Tibial nerve (tissue), 4 donors: Measurements from ENCODE around the gene CYB5R2. TPM values are rescaled to one million over a fixed set of nuclear protein-coding genes. Genes with fewer than 3 reads are reported as not detected.
A peak's percentile ranks its signal among the peaks of the same experiment; 100 is the strongest.

Experiments
- DNase-seq, 2 donors: peaks; one replicate each; pipeline ENCODE4 v3.0.0-alpha.2; 2019; ENCODE audit warnings: low spot score in 2 of 2
- H3K27ac ChIP-seq, 4 donors: fragments of 200-600 bp; sonication (generic) in 3 of 4; one replicate each; pipeline ENCODE4 v1.5.1; 2017 to 2019; ENCODE audit warnings: mild to moderate bottlenecking in 1 of 4
- H3K27me3 ChIP-seq, 2 donors: fragments of 200-600 bp; sonication (generic) in 1 of 2; one replicate each; pipeline versions ENCODE4 v1.5.1 to v1.6.0; 2017 to 2019
- H3K36me3 ChIP-seq, 3 donors: fragments of 200-600 bp; sonication (generic); one replicate each; pipeline ENCODE4 v1.5.1; 2018 to 2019
- H3K4me1 ChIP-seq, 4 donors: fragments of 200-600 bp; sonication (generic) in 3 of 4; one replicate each; pipeline ENCODE4 v1.5.1; 2017 to 2019
- H3K4me3 ChIP-seq, 4 donors: fragments of 200-600 bp; sonication (generic) in 3 of 4; one replicate each; pipeline ENCODE4 v1.5.1; 2017 to 2019; ENCODE audit warnings: mild to moderate bottlenecking in 1 of 4, moderate library complexity in 1 of 4
- H3K9me3 ChIP-seq, 4 donors: fragments of 200-600 bp; sonication (generic) in 3 of 4; one replicate each; pipeline ENCODE4 v1.5.1; 2017 to 2019
- CTCF ChIP-seq, 5 experiments: fragments of 200-600 bp in 3 of 5; fragments of 450-650 bp in 2 of 5; sonication (generic) in 3 of 5; IDR thresholded peaks; one replicate each; pipeline ENCODE4 v1.5.1; 2016 to 2019; ENCODE audit warnings: antibody characterized with exemption in 5 of 5, mild to moderate bottlenecking in 3 of 5, moderate library complexity in 2 of 5
- EP300 ChIP-seq, 2 donors: sonication (generic); formaldehyde crosslinking; IDR thresholded peaks; one replicate each; pipeline ENCODE4 v1.6.1; 2017; ENCODE audit warnings: antibody characterized with exemption in 2 of 2, mild to moderate bottlenecking in 1 of 2
- POLR2A ChIP-seq, 2 donors: fragments of 450-650 bp; IDR thresholded peaks; one replicate each; pipeline ENCODE4 v1.6.1; 2017; ENCODE audit warnings: antibody characterized with exemption in 2 of 2, mild to moderate bottlenecking in 2 of 2, moderate library complexity in 2 of 2
- WGBS, 2 donors: methylation state at CpG; one replicate each; pipeline ENCODE4 v1.1.5; 2018; 5-methylcytosine and 5-hydroxymethylcytosine counted together
- total RNA-seq, 4 donors: library from RNA; depleted of rRNA; stranded (reverse); fragments of >200 nt; gene quantifications; one replicate each; pipeline ENCODE4 v1.1.0, GENCODE V29; 2016

CYB5R2 gene
- total RNA-seq, 4 donors from 2014 or later: 50.8 to 104 (median 58.2) TPM

GRCh38 chr11:7688238-7688826 lies 15.0 kb upstream of the CYB5R2 start:
- no peaks in the 10 kb centered on the region for H3K36me3 ChIP-seq
- WGBS, 2 donors: 12 to 15% methylated on average over 4 of the region's 4 CpGs

GRCh38 chr11:7687386-7687785 lies 14.1 kb upstream of the CYB5R2 start:
- Histone ChIP-seq H3K4me1 (peaks cover 0 to 7% (median 0%) of the 10 kb centered on the region in 4 donors), H3K4me3 (no peak overlapping the region), H3K27me3 (no peaks in the 10 kb centered on the region), H3K27ac (no peak overlapping the region), H3K36me3 (no peaks in the 10 kb centered on the region), H3K9me3 (no peaks in the 10 kb centered on the region)
- no peak for DNase-seq
- 96 to 98% methylated on average over 1 of the region's 1 CpG for WGBS, 2 donors
- TF ChIP-seq POLR2A (IDR thresholded peaks at IDR 0.05) (no peak), EP300 (IDR thresholded peaks at IDR 0.05) (no peak), CTCF (IDR thresholded peaks at IDR 0.05) (no peak)

More at GRCh38 chr11:7688238-7688826, 15.0 kb upstream of the CYB5R2 start:
- no peak for TF ChIP-seq POLR2A (IDR thresholded peaks at IDR 0.05)
- TF ChIP-seq CTCF (IDR thresholded peaks at IDR 0.05): peak; percentile 65 to 87 (median 75)
- DNase-seq: no peak
- Histone ChIP-seq H3K27me3 (no peaks in the 10 kb centered on the region), H3K4me3 (no peak overlapping the region), H3K4me1 (peaks cover 0 to 7% (median 0%) of the 10 kb centered on the region in 4 donors), H3K9me3 (no peaks in the 10 kb centered on the region), H3K27ac (peak overlapping the region in 2 of 4 donors; percentile 12 to 13)

GRCh38 chr11:7686761-7687160 lies 13.5 kb upstream of the CYB5R2 start:
- H3K4me3 ChIP-seq: no peak overlapping the region
- H3K36me3 ChIP-seq: no peaks in the 10 kb centered on the region
- 87 to 90% methylated on average over 4 of the region's 4 CpGs for WGBS, 2 donors
- H3K4me1 ChIP-seq: peaks cover 0 to 7% (median 0%) of the 10 kb centered on the region in 4 donors
- H3K27me3 ChIP-seq: no peaks in the 10 kb centered on the region
- TF ChIP-seq CTCF (IDR thresholded peaks at IDR 0.05): no peak
- H3K27ac ChIP-seq: no peak overlapping the region
- no peaks in the 10 kb centered on the region for H3K9me3 ChIP-seq
- DNase-seq: no peak

- H3K36me3 ChIP-seq: no peaks in the 10 kb centered on the region
- peaks cover 0 to 7% (median 0%) of the 10 kb centered on the region in 4 donors for H3K4me1 ChIP-seq
- no peak for DNase-seq
- no peak overlapping the region for H3K4me3 ChIP-seq
- H3K27ac ChIP-seq: no peak overlapping the region
- no peaks in the 10 kb centered on the region for H3K27me3 ChIP-seq
- no peaks in the 10 kb centered on the region for H3K9me3 ChIP-seq
- 92 to 97% methylated on average over 2 of the region's 2 CpGs for WGBS, 2 donors
- no peak for TF ChIP-seq EP300 (IDR thresholded peaks at IDR 0.05)
- TF ChIP-seq POLR2A (IDR thresholded peaks at IDR 0.05): no peak
- TF ChIP-seq CTCF (IDR thresholded peaks at IDR 0.05): no peak
Observed at GRCh38 chr11:7683571-7683970, 10.3 kb upstream of the CYB5R2 start.

GRCh38 chr11:7677796-7678201 lies 4.5 kb upstream of the CYB5R2 start:
- no peak for DNase-seq
- 28 to 34% methylated on average over 4 of the region's 4 CpGs for WGBS, 2 donors
- TF ChIP-seq EP300 (IDR thresholded peaks at IDR 0.05): no peak
- TF ChIP-seq POLR2A (IDR thresholded peaks at IDR 0.05): no peak
- no peak for TF ChIP-seq CTCF (IDR thresholded peaks at IDR 0.05)

More at GRCh38 chr11:7677796-7678201, 4.5 kb upstream of the CYB5R2 start:
- no peaks in the 10 kb centered on the region for H3K9me3 ChIP-seq
- no peaks in the 10 kb centered on the region for H3K36me3 ChIP-seq
- peak overlapping the region in 2 of 4 donors; percentile 38 to 66 for H3K27ac ChIP-seq
- peaks cover 0 to 30% (median 5%) of the 10 kb centered on the region in 4 donors for H3K4me1 ChIP-seq
- no peaks in the 10 kb centered on the region for H3K27me3 ChIP-seq
- no peak overlapping the region for H3K4me3 ChIP-seq
